KG1 (cell line): ENCODE measurements around the gene PODNL1.
A peak's percentile ranks its signal among the peaks of the same experiment; 100 is the strongest.
"Not testable (repeated sequence)": the region's sequence is repeated elsewhere in the genome, so short reads cannot be mapped to it uniquely, and the experiment has no call there.

Source experiments
- DNase-seq: peaks from one replicate; lab custom pipeline; 2025; lab: John Stamatoyannopoulos, UW

PODNL1 gene

GRCh38 chr19:13938301-13939064 is at the start of gene PODNL1:
PODNL1 (minus strand) TSS chr19:13938417; CDS start chr19:13938181, 236 bp downstream.
- no peak for DNase-seq

GRCh38 chr19:13987101-13987890 is 49.1 kb upstream of the PODNL1 start:
- peak; percentile 61 for DNase-seq

GRCh38 chr19:13986348-13986904 is 48.2 kb upstream of the PODNL1 start:
- peak; percentile 95 for DNase-seq

- DNase-seq: no peak
These were observed 47.6 kb upstream of the PODNL1 start for GRCh38 chr19:13985771-13986347.

GRCh38 chr19:13984875-13985741 is 46.9 kb upstream of the PODNL1 start:
- no peak for DNase-seq

GRCh38 chr19:13984186-13984585 is 46.0 kb upstream of the PODNL1 start:
- DNase-seq: no peak

GRCh38 chr19:13983213-13983889 is 45.1 kb upstream of the PODNL1 start:
- DNase-seq: no peak

GRCh38 chr19:13982773-13983172 is 44.6 kb upstream of the PODNL1 start:
- DNase-seq: no peak

GRCh38 chr19:13981988-13982501 is 43.8 kb upstream of the PODNL1 start:
- DNase-seq: no peak

GRCh38 chr19:13981467-13981866 is 43.2 kb upstream of the PODNL1 start:
- no peak for DNase-seq

GRCh38 chr19:13981021-13981420 is 42.8 kb upstream of the PODNL1 start:
- DNase-seq: no peak

GRCh38 chr19:13980340-13980739 is 42.1 kb upstream of the PODNL1 start:
- no peak for DNase-seq

- no peak for DNase-seq
These were observed 41.5 kb upstream of the PODNL1 start for GRCh38 chr19:13979686-13980085.

- no peak for DNase-seq
These were observed 41.0 kb upstream of the PODNL1 start for GRCh38 chr19:13979244-13979615.

- DNase-seq: no peak
These were observed 40.4 kb upstream of the PODNL1 start for GRCh38 chr19:13978351-13979243.

- DNase-seq: no peak
These were observed 39.6 kb upstream of the PODNL1 start for GRCh38 chr19:13977803-13978202.

GRCh38 chr19:13976446-13976845 is 38.2 kb upstream of the PODNL1 start:
- no peak for DNase-seq

GRCh38 chr19:13975870-13976269 is 37.7 kb upstream of the PODNL1 start:
- no peak for DNase-seq

- DNase-seq: no peak
These were observed 35.9 kb upstream of the PODNL1 start for GRCh38 chr19:13974073-13974472.

GRCh38 chr19:13973479-13973878 is 35.3 kb upstream of the PODNL1 start:
- not testable (repeated sequence) for DNase-seq
